Activated CD4-positive, alpha-beta T cell treated with anti-CD3 and anti-CD28 coated beads for 1 hour (primary cell): ENCODE results near the gene PLAC8.
"Not testable (repeated sequence)": the region's sequence is repeated elsewhere in the genome, so short reads cannot be mapped to it uniquely, and the experiment has no call there.

Experiments used
- DNase-seq: peaks from one replicate; pipeline ENCODE4 v3.0.0-alpha.2; 2020

PLAC8 gene

GRCh38 chr4:83062739-83063138 lies 51.8 kb downstream of the PLAC8 start:
- DNase-seq, result no peak

- DNase-seq, result no peak
Observed at GRCh38 chr4:83054928-83055327, 59.6 kb downstream of the PLAC8 start.

- DNase-seq, result not testable (repeated sequence)
Observed at GRCh38 chr4:83048781-83049180, 65.7 kb downstream of the PLAC8 start.

GRCh38 chr4:83046693-83047473 lies 67.6 kb downstream of the PLAC8 start:
- DNase-seq, result no peak

- DNase-seq, result no peak
Observed at GRCh38 chr4:83043801-83044407, 70.6 kb downstream of the PLAC8 start.

- not testable (repeated sequence) for DNase-seq
Observed at GRCh38 chr4:83043157-83043556, 71.4 kb downstream of the PLAC8 start.

GRCh38 chr4:83040269-83040668 lies 74.3 kb downstream of the PLAC8 start:
- no peak for DNase-seq
